ENCODE data around the gene ALOX12B.

ALOX12B gene

GRCh38 chr17:8087952-8088230 is 375 bp upstream of the ALOX12B start:
- Histone ChIP-seq H3K4me3 (ENCODE audit: control insufficient read depth in 1 of 7, extremely low read depth in 1 of 7, insufficient read depth in 4 of 7, low read depth in 2 of 7, low read length in 6 of 7) (no peak overlapping the region), H3K4me1 (ENCODE audit: control extremely low read depth in 1 of 4, control insufficient read depth in 4 of 4, insufficient read depth in 4 of 4, low read length in 3 of 4) (no peaks in the 10 kb centered on the region), H3K27me3 (replicated peaks in 2 of 5; ENCODE audit: control insufficient read depth in 4 of 5, insufficient read depth in 5 of 5, low read length in 4 of 5) (peaks cover 0 to 18% (median 10%) of the 10 kb centered on the region in 5 experiments), H3K27ac (ENCODE audit: insufficient read depth in 1 of 2, low read depth in 1 of 2, low read length in 2 of 2, poor library complexity in 1 of 2, severe bottlenecking in 2 of 2) (no peak overlapping the region), H3K9me3 (ENCODE audit: control extremely low read depth in 1 of 5, control insufficient read depth in 4 of 5, insufficient read depth in 2 of 5, low read depth in 1 of 5, low read length in 4 of 5) (no peaks in the 10 kb centered on the region), H3K36me3 (ENCODE audit: control insufficient read depth in 4 of 4, insufficient read depth in 4 of 4, low read length in 3 of 4) (no peaks in the 10 kb centered on the region)
- CTCF ChIA-PET = interaction anchor here (1.0 to 10.1 kb wide), 6 partner anchors 9 to 72 kb away, joined by 3 to 206 read pairs (median 46); partner anchors contain the start of gene ALOXE3
- POLR2A ChIA-PET = no interaction called here
- no peak for DNase-seq
- 87% methylated on average over 4 of the region's 5 CpGs for WGBS (ENCODE audit: insufficient coverage)

- H3K4me1 ChIP-seq (ENCODE audit: control extremely low read depth in 1 of 4, control insufficient read depth in 4 of 4, insufficient read depth in 4 of 4, low read length in 3 of 4) = peaks cover 0 to 12% (median 11%) of the 10 kb centered on the region in 4 experiments
- H3K27me3 ChIP-seq (replicated peaks in 2 of 5; ENCODE audit: control insufficient read depth in 4 of 5, insufficient read depth in 5 of 5, low read length in 4 of 5) = peaks cover 0 to 7% (median 1%) of the 10 kb centered on the region in 5 experiments
- H3K4me3 ChIP-seq (ENCODE audit: control insufficient read depth in 1 of 7, extremely low read depth in 1 of 7, insufficient read depth in 4 of 7, low read depth in 2 of 7, low read length in 6 of 7) = no peak overlapping the region
- no peak overlapping the region for H3K27ac ChIP-seq (ENCODE audit: insufficient read depth in 1 of 2, low read depth in 1 of 2, low read length in 2 of 2, poor library complexity in 1 of 2, severe bottlenecking in 2 of 2)
- ChIA-PET CTCF (interaction anchor here (0.8 to 13.0 kb wide), 8 partner anchors 7 to 34 kb away, joined by 3 to 145 read pairs (median 6); partner anchors contain the start of genes ALOX12B and ALOXE3), POLR2A (interaction anchor here (0.6 kb wide), 1 partner anchor 214 kb away, joined by 7 read pairs; no protein-coding TSS in a partner anchor)
- no peak for DNase-seq
- peaks cover 0 to 3% (median 0%) of the 10 kb centered on the region in 4 experiments for H3K36me3 ChIP-seq (ENCODE audit: control insufficient read depth in 4 of 4, insufficient read depth in 4 of 4, low read length in 3 of 4)
- no peaks in the 10 kb centered on the region for H3K9me3 ChIP-seq (ENCODE audit: control extremely low read depth in 1 of 5, control insufficient read depth in 4 of 5, insufficient read depth in 2 of 5, low read depth in 1 of 5, low read length in 4 of 5)
- 98% methylated on average over 5 of the region's 6 CpGs for WGBS (ENCODE audit: insufficient coverage)
Measured at GRCh38 chr17:8084250-8084649, 3.3 kb downstream of the ALOX12B start.

GRCh38 chr17:8082292-8082691 is 5.2 kb downstream of the ALOX12B start:
- H3K27me3 ChIP-seq (replicated peaks in 2 of 5; ENCODE audit: control insufficient read depth in 4 of 5, insufficient read depth in 5 of 5, low read length in 4 of 5) = peaks cover 0 to 4% (median 0%) of the 10 kb centered on the region in 5 experiments
- DNase-seq = no peak
- H3K27ac ChIP-seq (ENCODE audit: insufficient read depth in 1 of 2, low read depth in 1 of 2, low read length in 2 of 2, poor library complexity in 1 of 2, severe bottlenecking in 2 of 2) = no peak overlapping the region
- 99% methylated on average over 9 of the region's 10 CpGs for WGBS (ENCODE audit: insufficient coverage)
- no peaks in the 10 kb centered on the region for H3K9me3 ChIP-seq (ENCODE audit: control extremely low read depth in 1 of 5, control insufficient read depth in 4 of 5, insufficient read depth in 2 of 5, low read depth in 1 of 5, low read length in 4 of 5)
- CTCF ChIA-PET = interaction anchor here (2.0 to 13.0 kb wide), 3 partner anchors 8 to 36 kb away, joined by 8 to 145 read pairs (median 11); partner anchors contain the start of genes ALOX12B and ALOXE3
- H3K4me3 ChIP-seq (ENCODE audit: control insufficient read depth in 1 of 7, extremely low read depth in 1 of 7, insufficient read depth in 4 of 7, low read depth in 2 of 7, low read length in 6 of 7) = no peak overlapping the region
- H3K36me3 ChIP-seq (ENCODE audit: control insufficient read depth in 4 of 4, insufficient read depth in 4 of 4, low read length in 3 of 4) = peaks cover 0 to 3% (median 0%) of the 10 kb centered on the region in 4 experiments
- POLR2A ChIA-PET = no interaction called here
- H3K4me1 ChIP-seq (ENCODE audit: control extremely low read depth in 1 of 4, control insufficient read depth in 4 of 4, insufficient read depth in 4 of 4, low read length in 3 of 4) = peaks cover 0 to 14% (median 12%) of the 10 kb centered on the region in 4 experiments

GRCh38 chr17:8081876-8082275 is 5.6 kb downstream of the ALOX12B start:
- Histone ChIP-seq H3K9me3 (ENCODE audit: control extremely low read depth in 1 of 5, control insufficient read depth in 4 of 5, insufficient read depth in 2 of 5, low read depth in 1 of 5, low read length in 4 of 5) (no peaks in the 10 kb centered on the region), H3K4me1 (ENCODE audit: control extremely low read depth in 1 of 4, control insufficient read depth in 4 of 4, insufficient read depth in 4 of 4, low read length in 3 of 4) (peaks cover 0 to 14% (median 12%) of the 10 kb centered on the region in 4 experiments), H3K27me3 (replicated peaks in 2 of 5; ENCODE audit: control insufficient read depth in 4 of 5, insufficient read depth in 5 of 5, low read length in 4 of 5) (peaks cover 0 to 4% (median 0%) of the 10 kb centered on the region in 5 experiments), H3K4me3 (ENCODE audit: control insufficient read depth in 1 of 7, extremely low read depth in 1 of 7, insufficient read depth in 4 of 7, low read depth in 2 of 7, low read length in 6 of 7) (no peak overlapping the region), H3K27ac (ENCODE audit: insufficient read depth in 1 of 2, low read depth in 1 of 2, low read length in 2 of 2, poor library complexity in 1 of 2, severe bottlenecking in 2 of 2) (no peak overlapping the region), H3K36me3 (ENCODE audit: control insufficient read depth in 4 of 4, insufficient read depth in 4 of 4, low read length in 3 of 4) (peaks cover 0 to 3% (median 0%) of the 10 kb centered on the region in 4 experiments)
- ChIA-PET POLR2A (no interaction called here), CTCF (interaction anchor here (2.6 to 13.0 kb wide), 4 partner anchors 9 to 37 kb away, joined by 8 to 145 read pairs (median 13); partner anchors contain the start of genes ALOX12B and ALOXE3)
- WGBS (ENCODE audit: insufficient coverage) = 100% methylated on average over 1 of the region's 3 CpGs
- no peak for DNase-seq

GRCh38 chr17:8080799-8081219 is 6.7 kb downstream of the ALOX12B start:
- peaks cover 0 to 3% (median 0%) of the 10 kb centered on the region in 4 experiments for H3K36me3 ChIP-seq (ENCODE audit: control insufficient read depth in 4 of 4, insufficient read depth in 4 of 4, low read length in 3 of 4)
- H3K4me1 ChIP-seq (ENCODE audit: control extremely low read depth in 1 of 4, control insufficient read depth in 4 of 4, insufficient read depth in 4 of 4, low read length in 3 of 4) = peaks cover 0 to 14% (median 12%) of the 10 kb centered on the region in 4 experiments
- no peaks in the 10 kb centered on the region for H3K9me3 ChIP-seq (ENCODE audit: control extremely low read depth in 1 of 5, control insufficient read depth in 4 of 5, insufficient read depth in 2 of 5, low read depth in 1 of 5, low read length in 4 of 5)
- POLR2A ChIA-PET = interaction anchor here (0.6 kb wide), 1 partner anchor 83 kb away, joined by 6 read pairs; no protein-coding TSS in a partner anchor
- peaks cover 0 to 5% (median 0%) of the 10 kb centered on the region in 5 experiments for H3K27me3 ChIP-seq (replicated peaks in 2 of 5; ENCODE audit: control insufficient read depth in 4 of 5, insufficient read depth in 5 of 5, low read length in 4 of 5)
- no peak overlapping the region for H3K4me3 ChIP-seq (ENCODE audit: control insufficient read depth in 1 of 7, extremely low read depth in 1 of 7, insufficient read depth in 4 of 7, low read depth in 2 of 7, low read length in 6 of 7)
- CTCF ChIA-PET = interaction anchor here (1.0 to 13.0 kb wide), 6 partner anchors 10 to 79 kb away, joined by 3 to 216 read pairs (median 13); partner anchors contain the start of genes ALOX12B and ALOXE3
- H3K27ac ChIP-seq (ENCODE audit: insufficient read depth in 1 of 2, low read depth in 1 of 2, low read length in 2 of 2, poor library complexity in 1 of 2, severe bottlenecking in 2 of 2) = no peak overlapping the region
- 95% methylated on average over 12 of the region's 17 CpGs for WGBS (ENCODE audit: insufficient coverage)
- DNase-seq = no peak

GRCh38 chr17:8080208-8080798 is 7.2 kb downstream of the ALOX12B start:
- POLR2A ChIA-PET = interaction anchor here (0.6 kb wide), 1 partner anchor 83 kb away, joined by 6 read pairs; no protein-coding TSS in a partner anchor
- Histone ChIP-seq H3K4me3 (ENCODE audit: control insufficient read depth in 1 of 7, extremely low read depth in 1 of 7, insufficient read depth in 4 of 7, low read depth in 2 of 7, low read length in 6 of 7) (peak overlapping the region in 5 of 7 experiments; percentile 54 to 84 (median 70)), H3K4me1 (ENCODE audit: control extremely low read depth in 1 of 4, control insufficient read depth in 4 of 4, insufficient read depth in 4 of 4, low read length in 3 of 4) (peaks cover 0 to 14% (median 12%) of the 10 kb centered on the region in 4 experiments), H3K9me3 (ENCODE audit: control extremely low read depth in 1 of 5, control insufficient read depth in 4 of 5, insufficient read depth in 2 of 5, low read depth in 1 of 5, low read length in 4 of 5) (no peaks in the 10 kb centered on the region), H3K27ac (ENCODE audit: insufficient read depth in 1 of 2, low read depth in 1 of 2, low read length in 2 of 2, poor library complexity in 1 of 2, severe bottlenecking in 2 of 2) (no peak overlapping the region), H3K27me3 (replicated peaks in 2 of 5; ENCODE audit: control insufficient read depth in 4 of 5, insufficient read depth in 5 of 5, low read length in 4 of 5) (peaks cover 0 to 6% (median 2%) of the 10 kb centered on the region in 5 experiments), H3K36me3 (ENCODE audit: control insufficient read depth in 4 of 4, insufficient read depth in 4 of 4, low read length in 3 of 4) (peaks cover 0 to 3% (median 0%) of the 10 kb centered on the region in 4 experiments)
- no peak for DNase-seq
- CTCF ChIA-PET = interaction anchor here (1.0 to 13.0 kb wide), 7 partner anchors 10 to 79 kb away, joined by 3 to 216 read pairs (median 12); partner anchors contain the start of genes ALOX12B and ALOXE3
- WGBS (ENCODE audit: insufficient coverage) = 38% methylated on average over 25 of the region's 25 CpGs
